Mammary epithelial cell (primary cell): ENCODE results near the gene PRRC1.

Experiments
- EZH2 ChIP-seq: IDR thresholded peaks from 2 replicates; pipeline ENCODE4 v1.6.1; 2012; ENCODE audit warnings: low read length, inconsistent platforms, borderline replicate concordance
- TF ChIP-seq, protein P1 (sequence below), 2 donors: IDR thresholded peaks in 1 of 2; conservative IDR thresholded peaks in 1 of 2; 2 replicates each; pipeline ENCODE4 v1.5.1; 2011 to 2012; ENCODE audit warnings: inconsistent platforms in 2 of 2, low read length in 2 of 2, mild to moderate bottlenecking in 2 of 2, control low read depth in 1 of 2, low read depth in 1 of 2; ENCODE audit not compliant: insufficient read depth in 1 of 2; ENCODE audit errors: extremely low read depth in 1 of 2

DNA sequence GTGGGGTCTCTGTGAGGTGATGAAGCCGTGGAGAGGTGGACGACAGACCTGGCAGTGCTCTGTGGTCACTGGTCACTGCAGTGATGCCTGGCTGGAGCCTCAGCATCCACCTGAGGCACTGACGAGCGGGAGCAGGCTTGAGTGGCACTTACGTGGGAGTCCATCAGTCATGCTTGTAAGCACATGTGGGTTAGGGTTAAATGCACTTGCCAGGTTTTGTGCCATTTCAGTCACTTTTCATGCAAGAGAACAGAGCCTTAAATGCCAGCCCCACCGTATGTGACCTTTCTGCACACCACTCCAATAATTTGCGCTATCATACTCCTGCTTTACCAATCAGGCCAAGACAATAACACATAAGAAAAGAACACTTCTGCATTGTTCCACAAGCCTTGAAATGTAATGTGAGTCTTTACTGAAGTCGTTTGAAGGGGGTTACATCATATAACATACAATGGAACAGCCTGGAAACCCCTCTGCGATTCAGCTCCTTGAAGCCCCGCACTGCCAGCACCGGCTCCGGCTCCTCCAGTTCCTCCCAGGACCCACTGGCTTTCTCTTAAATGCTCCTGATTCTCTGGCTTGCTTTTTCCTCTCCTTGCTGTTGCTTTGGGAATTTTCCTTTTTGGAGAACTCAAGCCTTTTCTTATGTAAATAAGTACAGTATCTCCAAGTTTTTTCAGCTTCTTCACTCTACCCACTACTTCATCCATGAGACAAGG is 72.0 kb downstream of the PRRC1 start:
- TF ChIP-seq EZH2, result no peak
- TF ChIP-seq, protein P1, sequence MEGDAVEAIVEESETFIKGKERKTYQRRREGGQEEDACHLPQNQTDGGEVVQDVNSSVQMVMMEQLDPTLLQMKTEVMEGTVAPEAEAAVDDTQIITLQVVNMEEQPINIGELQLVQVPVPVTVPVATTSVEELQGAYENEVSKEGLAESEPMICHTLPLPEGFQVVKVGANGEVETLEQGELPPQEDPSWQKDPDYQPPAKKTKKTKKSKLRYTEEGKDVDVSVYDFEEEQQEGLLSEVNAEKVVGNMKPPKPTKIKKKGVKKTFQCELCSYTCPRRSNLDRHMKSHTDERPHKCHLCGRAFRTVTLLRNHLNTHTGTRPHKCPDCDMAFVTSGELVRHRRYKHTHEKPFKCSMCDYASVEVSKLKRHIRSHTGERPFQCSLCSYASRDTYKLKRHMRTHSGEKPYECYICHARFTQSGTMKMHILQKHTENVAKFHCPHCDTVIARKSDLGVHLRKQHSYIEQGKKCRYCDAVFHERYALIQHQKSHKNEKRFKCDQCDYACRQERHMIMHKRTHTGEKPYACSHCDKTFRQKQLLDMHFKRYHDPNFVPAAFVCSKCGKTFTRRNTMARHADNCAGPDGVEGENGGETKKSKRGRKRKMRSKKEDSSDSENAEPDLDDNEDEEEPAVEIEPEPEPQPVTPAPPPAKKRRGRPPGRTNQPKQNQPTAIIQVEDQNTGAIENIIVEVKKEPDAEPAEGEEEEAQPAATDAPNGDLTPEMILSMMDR (conservative IDR thresholded peaks at IDR 0.05 in 1 of 2, IDR thresholded peaks at IDR 0.05 in 1 of 2; ENCODE audit: extremely low read depth in 1 of 2, insufficient read depth in 1 of 2, low read depth in 1 of 2, low read length in 2 of 2), result no peak
